GM18870 (cell line): ENCODE data around the gene NDRG4.

ENCODE experiments used
- ATAC-seq: cut with Tn5 transposase; IDR thresholded peaks from one replicate; pipeline ENCODE4 v1.9.1; 2021; ENCODE audit warnings: moderate library complexity; ENCODE audit not compliant: unreplicated experiment

NDRG4 gene

DNA sequence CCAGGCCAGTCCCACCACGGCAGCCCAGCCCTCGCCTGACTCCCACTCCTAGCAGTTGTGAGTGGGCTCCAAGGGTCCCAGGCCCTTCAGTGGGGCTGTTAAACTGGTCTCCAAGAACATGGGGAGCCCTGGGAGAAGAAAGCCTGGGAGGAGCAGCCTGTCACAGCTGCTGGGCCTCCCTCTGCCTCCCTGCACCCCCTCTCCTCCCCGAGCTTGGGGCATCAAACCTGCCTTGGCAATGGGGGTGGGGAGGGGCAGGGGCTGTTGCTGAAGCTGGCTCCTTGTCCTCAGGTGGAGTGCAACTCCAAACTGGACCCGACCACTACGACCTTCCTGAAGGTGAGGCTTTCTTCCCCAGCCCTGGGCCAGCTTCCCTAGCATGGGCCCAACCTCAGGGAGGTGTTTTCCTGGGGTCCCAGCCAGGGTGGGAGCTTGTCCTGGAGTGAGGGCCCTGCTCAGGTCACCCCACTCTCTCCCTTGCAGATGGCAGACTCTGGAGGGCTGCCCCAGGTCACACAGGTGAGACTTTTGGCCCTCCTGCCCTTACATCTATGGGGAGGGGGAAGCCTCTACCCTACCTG, 8.8 kb downstream of the NDRG4 start:
- no peak for ATAC-seq

DNA sequence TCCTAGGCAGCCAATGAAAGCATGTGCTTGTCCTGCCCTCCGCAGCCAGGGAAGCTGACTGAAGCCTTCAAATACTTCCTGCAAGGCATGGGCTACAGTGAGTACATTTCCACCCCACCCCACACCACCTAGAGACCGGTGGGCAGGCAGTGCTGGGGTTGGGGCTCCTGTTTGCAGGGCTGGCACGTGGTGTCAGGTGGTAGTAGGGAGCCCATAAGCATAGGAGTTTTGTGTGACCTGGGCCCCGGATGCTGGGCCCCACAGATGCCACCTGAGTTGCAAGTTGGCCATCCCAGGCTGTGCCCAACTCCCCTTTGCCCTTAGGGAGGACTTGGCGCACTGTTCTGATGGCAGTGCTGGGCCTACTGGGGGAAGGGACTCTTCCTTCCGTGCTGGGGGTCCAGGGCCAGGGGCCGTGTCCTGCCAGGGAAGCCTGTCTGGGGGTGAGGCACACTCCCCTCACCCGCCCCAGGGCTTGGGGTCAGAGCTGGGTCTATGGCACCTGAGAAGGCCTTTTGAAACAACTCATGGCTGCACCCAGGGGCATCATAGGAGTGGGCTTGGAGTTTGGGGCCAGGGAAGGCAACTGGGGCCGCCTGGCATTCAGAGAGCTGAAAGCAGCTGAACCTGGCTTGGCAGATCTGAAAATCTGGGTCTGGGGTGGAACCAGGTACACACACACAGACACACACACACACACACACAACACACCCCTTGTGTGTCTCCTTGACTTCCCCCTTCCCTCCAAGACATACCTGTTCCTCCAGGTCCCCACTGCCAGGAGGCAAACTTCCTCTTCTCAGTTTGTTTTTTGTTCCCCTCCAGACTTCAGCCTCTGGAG, 9.5 kb downstream of the NDRG4 start:
- ATAC-seq: no peak

DNA sequence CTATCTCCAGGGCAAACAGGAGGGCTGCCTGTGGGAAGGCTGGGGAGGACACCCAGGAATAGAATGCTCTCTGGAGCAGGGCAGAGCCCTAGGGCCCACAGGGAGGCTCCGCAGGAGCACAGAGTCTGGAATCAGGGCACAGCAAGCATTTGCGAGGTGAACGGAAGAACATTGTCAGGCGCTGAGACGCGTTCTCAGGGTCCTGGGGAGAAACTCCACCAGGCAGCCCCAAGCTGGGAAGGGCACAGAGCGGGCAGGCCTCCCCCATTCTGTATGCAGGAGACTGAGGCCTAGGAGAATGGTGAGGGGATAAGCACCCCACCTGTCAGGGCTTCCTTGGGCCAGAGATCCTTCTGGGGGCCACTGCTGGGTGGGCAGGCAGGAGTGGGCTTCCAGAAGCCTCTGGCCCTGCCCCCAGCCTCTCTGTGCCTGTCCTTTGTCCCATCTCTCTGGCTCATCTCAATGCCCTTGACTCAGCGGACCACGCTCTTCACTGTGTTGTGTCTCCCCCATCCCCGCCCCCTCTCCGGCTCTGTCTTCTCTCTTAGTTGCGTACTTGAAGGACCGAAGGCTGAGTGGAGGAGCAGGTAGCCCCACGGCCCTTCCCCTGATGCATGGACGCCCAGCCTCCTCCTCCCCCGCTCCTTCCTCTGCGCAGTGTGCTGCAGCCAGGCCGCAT, 10.3 kb downstream of the NDRG4 start:
- no peak for ATAC-seq

DNA sequence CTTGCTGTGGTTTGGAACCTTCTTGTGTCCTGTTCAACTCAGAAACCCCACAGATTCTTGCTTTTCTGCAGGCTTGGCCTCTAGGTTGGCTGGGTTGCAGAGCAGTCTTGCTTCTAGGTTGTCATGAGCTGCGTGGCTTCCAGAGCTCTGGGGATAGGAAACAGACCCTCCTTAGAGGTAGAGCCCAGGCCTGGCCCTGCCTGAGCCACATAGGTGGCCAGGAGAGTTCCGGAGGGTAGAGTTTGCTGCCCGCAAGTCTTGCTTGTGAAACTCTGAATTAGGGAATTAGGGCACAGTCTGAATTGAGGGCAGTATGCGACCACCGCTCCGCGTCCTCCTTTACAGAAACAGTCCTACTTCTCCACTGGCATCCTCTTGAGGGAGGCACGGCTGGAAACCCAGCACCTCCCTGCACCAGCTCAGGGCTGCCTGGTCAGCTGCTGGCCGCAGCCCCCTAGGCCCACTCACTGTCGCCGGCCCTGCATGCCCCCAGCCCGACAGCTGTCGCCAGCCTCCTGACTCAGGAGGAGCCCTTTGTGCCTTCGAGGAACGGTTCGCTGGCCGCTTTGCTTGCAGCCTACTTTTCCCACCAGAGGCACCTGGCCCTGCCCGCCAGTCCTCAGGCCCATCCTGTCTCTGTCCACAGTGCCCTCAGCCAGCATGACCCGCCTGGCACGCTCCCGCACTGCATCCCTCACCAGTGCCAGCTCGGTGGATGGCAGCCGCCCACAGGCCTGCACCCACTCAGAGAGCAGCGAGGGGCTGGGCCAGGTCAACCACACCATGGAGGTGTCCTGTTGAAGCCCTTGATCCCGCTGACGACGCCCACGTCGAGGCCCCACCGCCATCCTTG, 11.1 kb downstream of the NDRG4 start:
- ATAC-seq: no peak

DNA sequence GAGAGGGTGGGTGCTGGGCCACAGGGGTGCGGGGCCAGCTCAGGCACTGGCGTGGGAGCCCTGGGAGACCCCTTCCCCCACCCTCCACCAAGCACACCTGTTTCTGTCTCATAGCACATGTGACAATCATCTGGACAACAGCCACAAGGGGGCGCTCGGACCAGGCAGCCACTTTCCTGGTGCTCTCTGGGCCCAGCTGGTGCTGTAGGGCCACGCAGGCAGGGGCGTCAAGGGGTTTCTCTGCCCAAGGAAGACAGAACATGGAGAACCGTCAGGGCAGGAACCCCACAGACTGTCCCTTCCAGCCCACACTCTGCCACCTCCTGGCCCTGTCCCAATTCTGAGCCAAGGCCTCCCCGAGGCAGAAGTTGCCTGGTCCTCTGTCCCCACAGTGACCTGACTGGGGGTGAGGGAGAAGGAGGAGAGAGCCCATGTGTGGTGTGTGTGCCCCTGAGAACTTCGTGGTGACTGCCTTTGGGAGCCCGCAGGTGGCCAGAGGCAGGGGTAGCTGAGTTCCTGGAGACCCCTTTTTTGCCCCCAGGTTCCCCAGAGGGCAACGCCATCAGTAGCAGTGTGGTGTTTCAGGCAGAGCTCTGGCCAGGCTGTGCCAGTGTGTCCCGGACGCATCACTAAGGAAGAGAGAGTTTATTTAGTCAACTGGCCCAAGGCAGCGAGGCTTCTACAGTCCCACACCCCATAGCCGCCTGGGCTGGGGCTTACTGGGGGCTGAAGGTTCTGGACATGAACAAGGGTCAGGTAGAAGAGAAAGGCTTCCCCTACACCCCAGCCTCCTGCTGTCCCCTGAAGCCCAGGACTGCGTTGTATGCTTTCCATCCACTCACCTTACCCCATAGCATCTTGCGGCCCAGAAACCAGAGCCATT, 12.2 kb downstream of the NDRG4 start:
- peak; percentile 41 for ATAC-seq

DNA sequence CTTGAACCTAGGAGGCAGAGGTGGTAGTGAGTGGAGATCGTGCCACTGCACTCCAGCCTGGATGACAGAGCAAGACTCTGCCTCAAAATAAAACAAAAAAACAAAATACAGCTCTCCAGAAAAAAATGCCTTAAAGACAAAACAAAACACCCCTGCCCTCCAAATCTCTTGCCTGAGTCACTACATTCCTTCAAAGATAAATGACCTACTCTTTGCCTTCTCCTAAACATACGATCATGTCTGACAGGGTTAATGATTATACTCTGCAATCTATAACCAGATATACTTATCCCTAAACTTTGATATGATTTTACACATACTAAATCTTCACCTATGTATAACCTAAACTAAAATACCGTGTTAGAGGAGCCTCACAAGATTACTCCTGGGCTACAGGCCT, 13.9 kb downstream of the NDRG4 start:
- no peak for ATAC-seq

DNA sequence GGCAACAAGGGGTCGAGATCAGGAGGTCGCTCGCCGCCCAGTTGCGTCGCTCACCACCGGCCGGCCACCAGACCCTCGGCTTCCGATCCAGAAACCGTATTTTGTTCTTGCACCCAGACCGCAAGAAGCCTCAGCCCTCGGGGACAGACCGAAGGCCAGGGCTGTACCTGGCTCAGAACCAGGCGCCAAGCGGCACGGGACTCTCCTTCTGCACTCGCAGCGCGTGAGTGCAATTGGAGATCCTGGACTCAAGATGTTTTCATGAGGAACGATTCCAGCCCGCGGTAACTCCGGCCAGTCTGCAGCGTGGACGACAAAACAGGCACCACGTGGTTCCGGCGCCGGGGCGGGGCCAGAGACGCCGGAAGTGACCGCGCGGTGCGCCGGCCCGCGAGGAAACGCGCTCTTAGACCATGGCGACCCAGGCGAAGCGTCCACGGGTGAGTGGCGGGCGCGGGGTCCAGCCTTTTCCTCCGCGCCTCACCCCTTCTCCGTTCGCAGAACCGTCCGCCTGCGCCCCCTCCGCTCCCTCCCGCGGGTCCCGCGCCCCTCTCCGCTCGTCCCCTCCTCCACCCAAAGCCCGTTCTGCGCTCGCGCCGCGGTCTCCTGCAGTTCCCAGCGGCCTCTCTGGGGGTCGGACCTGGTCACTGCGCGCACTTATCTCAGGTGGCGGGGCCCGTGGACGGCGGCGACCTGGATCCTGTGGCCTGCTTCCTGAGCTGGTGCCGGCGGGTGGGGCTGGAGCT, 15.4 kb downstream of the NDRG4 start, which contains the start of gene SETD6:
Gene SETD6, plus strand, starts transcription at position 393 of the 746 bp plus-strand sequence. Its CDS starts 21 bp downstream, at position 414.
- peak; percentile 41 for ATAC-seq

DNA sequence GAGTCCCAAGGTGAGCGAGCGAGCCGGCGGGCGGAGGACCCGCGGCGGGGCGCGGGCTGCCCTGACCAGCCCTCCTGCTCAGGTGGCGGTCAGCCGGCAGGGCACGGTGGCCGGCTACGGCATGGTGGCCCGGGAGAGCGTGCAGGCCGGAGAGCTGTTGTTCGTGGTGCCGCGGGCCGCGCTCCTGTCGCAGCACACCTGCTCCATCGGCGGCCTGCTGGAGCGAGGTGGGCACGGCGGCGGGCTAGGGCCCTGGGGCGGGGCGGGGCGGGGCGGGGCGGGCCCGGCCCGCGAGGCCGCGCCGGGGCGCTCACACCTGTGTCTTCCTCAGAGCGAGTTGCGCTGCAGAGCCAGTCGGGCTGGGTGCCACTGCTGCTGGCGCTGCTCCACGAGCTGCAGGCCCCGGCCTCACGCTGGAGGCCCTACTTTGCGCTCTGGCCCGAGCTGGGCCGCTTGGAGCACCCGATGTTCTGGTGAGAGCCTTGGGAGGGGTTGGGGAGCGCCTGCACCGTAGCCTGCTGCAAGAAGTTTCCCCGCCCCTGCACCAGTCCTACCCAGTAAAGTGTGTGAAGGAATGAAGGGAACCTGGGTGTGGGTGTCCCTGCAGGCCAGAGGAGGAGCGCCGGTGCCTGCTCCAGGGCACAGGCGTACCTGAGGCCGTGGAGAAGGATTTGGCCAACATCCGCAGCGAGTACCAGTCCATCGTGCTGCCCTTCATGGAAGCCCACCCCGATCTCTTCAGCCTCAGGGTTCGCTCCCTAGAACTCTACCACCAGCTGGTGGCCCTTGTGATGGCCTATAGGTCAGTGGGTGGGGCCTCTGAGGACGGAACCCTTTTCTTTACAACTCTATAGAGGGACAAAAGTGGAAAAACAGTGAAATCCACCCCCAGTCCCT, 16.2 kb downstream of the NDRG4 start:
- no peak for ATAC-seq

DNA sequence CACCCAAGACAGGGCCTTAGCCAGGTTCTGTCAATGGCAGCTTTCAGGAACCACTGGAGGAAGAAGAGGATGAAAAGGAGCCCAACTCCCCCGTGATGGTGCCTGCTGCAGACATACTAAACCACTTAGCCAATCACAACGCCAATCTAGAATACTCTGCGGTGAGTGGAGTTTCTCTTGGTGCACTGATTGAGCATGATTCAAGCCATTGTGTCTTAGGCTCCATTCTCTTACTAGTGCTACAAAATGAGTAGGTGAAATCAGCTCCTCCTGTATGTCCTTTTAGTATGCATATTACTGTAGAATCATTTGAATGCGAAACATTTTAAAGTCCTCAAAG, 16.8 kb downstream of the NDRG4 start:
- ATAC-seq: no peak

DNA sequence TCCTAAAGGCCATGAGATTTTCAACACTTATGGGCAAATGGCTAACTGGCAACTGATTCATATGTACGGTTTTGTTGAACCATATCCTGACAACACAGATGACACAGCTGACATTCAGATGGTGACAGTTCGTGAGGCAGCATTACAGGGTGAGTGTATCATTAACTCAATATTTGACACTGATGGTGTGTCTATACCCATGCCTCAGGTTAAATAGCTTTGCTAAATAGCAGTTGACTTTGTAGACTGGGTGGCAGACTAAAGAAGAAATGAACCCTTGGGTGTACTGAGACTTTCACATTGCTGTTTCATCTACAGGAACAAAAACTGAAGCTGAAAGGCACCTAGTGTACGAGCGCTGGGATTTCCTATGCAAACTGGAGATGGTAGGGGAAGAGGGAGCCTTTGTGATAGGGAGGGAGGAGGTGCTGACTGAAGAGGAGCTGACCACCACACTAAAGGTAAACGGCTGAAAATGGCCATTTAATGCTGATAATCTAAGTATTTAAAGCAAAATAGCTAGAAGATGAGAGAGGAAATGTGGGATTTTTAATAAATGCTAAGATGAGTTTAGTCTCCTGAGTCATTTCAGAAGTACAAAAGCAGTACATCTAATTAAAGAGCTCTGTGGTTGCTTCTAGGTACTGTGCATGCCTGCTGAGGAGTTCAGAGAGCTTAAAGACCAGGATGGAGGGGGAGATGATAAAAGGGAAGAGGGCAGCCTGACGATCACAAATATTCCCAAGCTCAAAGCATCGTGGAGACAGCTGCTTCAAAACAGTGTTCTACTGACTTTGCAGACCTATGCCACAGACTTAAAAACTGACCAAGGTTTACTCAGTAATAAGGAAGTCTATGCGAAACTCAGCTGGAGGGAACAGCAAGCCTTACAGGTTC, 18.4 kb downstream of the NDRG4 start:
- peak; percentile 47 for ATAC-seq

DNA sequence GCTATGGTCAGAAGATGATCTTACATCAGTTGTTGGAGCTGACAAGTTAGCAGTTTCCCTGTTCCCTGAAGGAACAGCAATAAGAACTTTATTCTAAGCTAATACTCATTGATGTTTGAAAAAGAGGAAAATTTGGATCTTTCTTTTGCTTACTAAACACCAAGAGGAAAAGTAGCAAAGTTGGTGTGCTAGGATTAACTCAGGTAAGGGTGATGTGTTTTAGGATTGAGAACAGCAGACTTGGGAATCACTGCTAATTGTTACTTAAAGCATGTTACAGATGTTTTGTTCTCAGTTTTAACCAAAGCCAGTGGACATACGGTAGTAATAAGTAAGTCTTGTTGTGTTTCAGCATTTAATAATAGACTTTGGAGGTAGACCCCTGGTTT, 19.0 kb downstream of the NDRG4 start:
- no peak for ATAC-seq

DNA sequence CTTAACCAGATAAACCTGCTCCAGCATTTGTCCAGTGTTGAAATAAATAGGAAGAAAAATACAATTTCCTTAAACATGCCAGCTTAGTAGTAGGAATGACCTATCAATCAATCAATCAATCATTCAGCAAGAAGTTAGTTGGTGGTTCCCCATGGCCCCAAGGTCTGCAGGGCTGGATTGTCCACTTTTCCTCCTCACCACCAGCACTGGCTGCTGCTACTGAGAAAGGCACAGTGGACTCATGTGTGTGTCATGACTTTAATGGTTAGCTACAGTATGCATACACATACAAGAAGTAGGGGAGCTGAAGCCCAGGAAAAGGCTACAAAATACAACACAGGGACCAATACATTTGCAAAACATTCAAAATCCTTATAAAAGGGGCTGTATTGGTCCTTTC, 19.8 kb downstream of the NDRG4 start:
- ATAC-seq: no peak

DNA sequence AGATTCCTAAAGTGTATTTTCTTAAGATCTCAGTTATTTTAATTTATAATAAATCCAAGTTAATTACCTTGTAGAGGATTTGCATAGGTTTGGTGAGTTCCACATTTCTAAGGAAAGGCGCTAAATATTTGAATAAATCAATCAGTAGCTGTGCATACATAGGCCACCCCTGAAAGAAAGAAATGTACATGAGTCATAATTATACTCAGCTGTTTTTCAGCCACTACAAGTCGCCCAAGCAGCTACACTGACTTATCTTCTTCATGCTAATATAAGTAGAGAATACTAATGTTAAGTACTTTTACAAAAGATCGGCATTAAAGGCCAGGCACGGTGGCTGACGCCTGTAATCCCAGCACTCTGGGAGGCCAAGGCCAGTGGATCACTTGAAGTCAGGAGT, 30.2 kb downstream of the NDRG4 start:
- no peak for ATAC-seq

DNA sequence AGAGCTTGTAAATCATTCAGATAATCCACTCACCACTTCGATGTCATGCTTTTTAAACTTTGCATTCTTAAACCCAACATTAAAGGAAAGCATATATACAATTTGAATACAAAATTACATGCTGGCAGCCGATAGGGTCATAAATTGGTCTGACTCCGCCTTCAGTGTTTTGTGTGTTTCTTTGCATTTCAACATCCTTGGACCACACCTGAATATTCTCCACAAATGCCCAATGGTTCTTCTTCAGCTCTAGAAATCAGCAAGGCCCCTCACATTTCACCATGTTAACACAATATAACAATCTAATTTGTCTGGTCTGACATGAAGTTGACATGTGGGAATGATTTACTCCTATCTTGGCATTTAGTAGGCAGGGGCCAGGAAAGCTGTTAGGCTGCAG, 32.5 kb downstream of the NDRG4 start:
- no peak for ATAC-seq

DNA sequence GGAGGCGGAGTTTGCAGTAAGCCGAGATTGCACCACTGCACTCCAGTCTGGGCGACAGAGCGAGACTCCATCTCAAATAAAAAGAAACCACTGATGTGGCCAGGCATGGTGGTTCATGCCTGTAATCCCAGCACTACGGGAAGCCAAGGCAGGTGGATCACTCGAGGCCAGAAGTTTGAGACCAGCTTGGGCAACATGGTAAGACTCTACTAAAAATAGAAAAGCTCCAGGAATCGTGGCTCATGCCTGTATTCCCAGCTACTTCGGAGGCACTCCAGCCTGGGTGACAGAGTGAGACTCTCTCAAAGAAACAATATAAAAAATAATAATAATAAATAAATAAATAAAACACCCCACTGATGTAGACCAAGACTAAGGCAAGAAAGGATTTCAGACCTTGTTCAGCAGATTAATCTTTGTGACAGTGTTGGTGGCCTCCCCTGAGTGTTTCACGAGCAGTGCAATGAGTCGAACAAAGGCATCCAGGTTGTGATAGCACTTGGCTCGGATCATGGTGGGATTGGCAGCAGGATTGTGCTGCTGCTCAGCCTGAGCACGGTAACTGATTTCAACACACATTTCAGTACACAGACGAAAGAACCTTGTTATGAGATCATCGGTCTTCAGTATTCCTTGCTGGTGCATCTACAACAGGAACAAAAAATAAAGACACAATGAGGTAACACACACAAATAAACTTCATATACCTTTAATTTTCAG, 34.0 kb downstream of the NDRG4 start:
- no peak for ATAC-seq

DNA sequence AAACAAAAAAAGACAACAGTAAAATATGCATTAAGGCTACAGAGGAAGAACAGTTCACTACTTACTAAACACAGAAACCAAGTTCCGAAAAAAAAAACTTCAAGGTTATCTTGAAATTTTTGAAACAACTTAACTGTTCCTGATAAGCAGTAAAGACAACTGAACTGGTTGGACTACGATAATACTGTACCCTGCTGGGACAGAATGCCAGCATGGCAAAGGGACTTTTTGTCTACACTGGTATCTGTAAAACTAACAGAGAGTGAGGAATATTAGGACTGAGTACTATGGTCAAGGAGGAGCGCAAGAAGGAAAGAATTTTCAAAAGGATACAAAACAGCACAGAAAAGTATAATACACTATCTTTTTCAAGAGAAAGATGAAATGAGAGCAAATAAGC, 35.2 kb downstream of the NDRG4 start:
- ATAC-seq: no peak

DNA sequence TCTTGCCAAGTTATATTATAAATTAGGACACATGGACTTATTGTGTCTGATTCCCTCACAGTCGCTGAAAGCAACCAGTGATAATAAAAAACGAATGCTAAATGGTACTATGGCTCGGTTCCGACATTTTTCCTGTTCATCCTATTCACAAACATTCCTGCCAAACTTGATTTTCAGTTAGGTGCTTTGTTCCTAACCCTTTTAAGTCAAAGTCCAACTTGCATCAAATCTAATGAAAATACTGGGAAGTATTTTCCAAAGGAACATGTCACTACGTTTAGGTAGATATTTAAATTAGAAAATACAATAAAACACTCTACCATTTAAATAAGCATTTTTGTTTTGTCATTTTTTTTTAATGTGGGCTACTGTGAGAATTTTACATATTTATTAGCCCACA, 36.3 kb downstream of the NDRG4 start:
- ATAC-seq: no peak
